Activated T-helper 1 cell treated with anti-CD3 and anti-CD28 coated beads, Interleukin-12 subunit alpha, Interleukin-12 subunit beta, Interleukin-2, Interleukin-4 antibody, amounts not matched to agents 30 ng/mL and 10 ng/mL and 1 ng/mL, durations not matched to agents 14 hours and 24 hours and 36 hours (primary cell): ENCODE data around the gene DOCK4. TPM values are rescaled to one million over a fixed set of nuclear protein-coding genes. Genes with fewer than 3 reads are reported as not detected.

Source experiments
- DNase-seq: peaks from one replicate; pipeline ENCODE4 v3.0.0; 2021; ENCODE audit warnings: low spot score
- H3K27ac Mint-ChIP-seq: one replicate; pipeline ENCODE4 v1.8.0; 2021; ENCODE audit warnings: mild to moderate bottlenecking, mixed read lengths
- H3K27me3 Mint-ChIP-seq: one replicate; pipeline ENCODE4 v1.8.0; 2022; ENCODE audit warnings: mild to moderate bottlenecking, moderate library complexity, mixed read lengths; ENCODE audit not compliant: insufficient read depth
- H3K36me3 Mint-ChIP-seq: one replicate; pipeline ENCODE4 v1.8.0; 2021; ENCODE audit warnings: low read depth, mixed read lengths
- H3K4me1 Mint-ChIP-seq: one replicate; pipeline ENCODE4 v1.8.0; 2021; ENCODE audit warnings: low read depth, mixed read lengths
- H3K4me3 Mint-ChIP-seq: one replicate; pipeline ENCODE4 v1.8.0; 2021; ENCODE audit warnings: mild to moderate bottlenecking, moderate library complexity, mixed read lengths
- H3K9me3 Mint-ChIP-seq: one replicate; pipeline ENCODE4 v1.8.0; 2021; ENCODE audit warnings: mixed read lengths
- intact Hi-C: fragments of 100-400 bp; cut with micrococcal nuclease; formaldehyde crosslinking; loops from one replicate; pipeline ENCODE4 v1.15.1; 2024
- total RNA-seq: library from RNA; stranded (reverse); gene quantifications from 2 replicates; pipeline ENCODE4 v1.2.3, GENCODE V29; 2022

The DOCK4 gene
- total RNA-seq, 1 donor from 2014 or later = 0.31 TPM

- no peaks in the 10 kb centered on the region for H3K36me3 Mint-ChIP-seq
- H3K4me1 Mint-ChIP-seq = no peaks in the 10 kb centered on the region
- no peaks in the 10 kb centered on the region for H3K27me3 Mint-ChIP-seq
- no peaks in the 10 kb centered on the region for H3K9me3 Mint-ChIP-seq
- no peak for DNase-seq
- H3K4me3 Mint-ChIP-seq = no peak overlapping the region
- no peak overlapping the region for H3K27ac Mint-ChIP-seq
- intact Hi-C loops = no loop called here
Measured at GRCh38 chr7:111954056-111954455, 252.1 kb downstream of the DOCK4 start.

DNA sequence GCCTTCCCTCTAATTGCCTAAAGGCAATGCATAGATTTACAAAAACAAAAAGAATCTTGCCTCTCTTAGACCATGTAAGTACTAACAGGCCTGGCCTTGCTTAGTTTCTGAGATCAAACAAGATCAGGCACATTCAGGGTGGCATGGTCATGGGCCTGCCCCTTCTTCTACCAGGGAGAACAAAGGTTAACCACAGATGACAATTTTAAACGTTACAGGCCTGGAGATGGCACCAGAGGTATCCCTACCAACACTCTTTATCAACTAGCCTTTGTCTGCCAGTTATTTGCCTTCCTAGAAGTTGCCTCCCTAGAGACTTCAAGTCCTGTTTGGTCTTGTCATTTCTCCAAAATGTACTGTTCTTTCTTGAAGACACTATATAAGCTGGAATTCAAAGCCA, 252.6 kb downstream of the DOCK4 start:
- Mint-ChIP-seq H3K9me3 (no peaks in the 10 kb centered on the region), H3K4me3 (no peak overlapping the region), H3K4me1 (no peaks in the 10 kb centered on the region), H3K36me3 (no peaks in the 10 kb centered on the region), H3K27ac (no peak overlapping the region), H3K27me3 (no peaks in the 10 kb centered on the region)
- intact Hi-C loops = no loop called here
- DNase-seq = no peak

- Mint-ChIP-seq H3K9me3 (no peaks in the 10 kb centered on the region), H3K27ac (no peak overlapping the region), H3K27me3 (no peaks in the 10 kb centered on the region), H3K4me3 (no peak overlapping the region), H3K4me1 (no peaks in the 10 kb centered on the region), H3K36me3 (no peaks in the 10 kb centered on the region)
- intact Hi-C loops = no loop called here
- DNase-seq = no peak
Measured at GRCh38 chr7:111952783-111953182, 253.4 kb downstream of the DOCK4 start.

DNA sequence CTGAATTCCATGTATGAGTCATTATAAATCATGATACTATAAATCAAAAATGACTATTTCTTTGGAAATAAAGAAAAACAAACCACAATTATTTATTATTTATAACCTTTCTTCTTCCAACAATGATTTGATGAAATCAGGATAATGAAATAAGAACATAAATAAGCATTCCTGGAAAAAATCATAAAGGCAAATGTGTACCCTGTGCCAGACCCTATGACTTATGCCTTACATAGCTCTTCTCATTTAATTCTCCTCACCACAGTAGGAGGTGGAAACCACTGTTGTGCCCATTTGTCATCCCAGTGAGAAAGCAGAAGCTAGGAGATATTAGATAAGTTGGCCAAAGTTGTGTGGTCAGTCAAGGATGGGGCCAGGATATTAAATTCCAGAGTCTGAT, 255.1 kb downstream of the DOCK4 start:
- peaks cover 3% of the 10 kb centered on the region for H3K9me3 Mint-ChIP-seq
- no peak overlapping the region for H3K27ac Mint-ChIP-seq
- H3K36me3 Mint-ChIP-seq = no peaks in the 10 kb centered on the region
- intact Hi-C loops = no loop called here
- no peaks in the 10 kb centered on the region for H3K27me3 Mint-ChIP-seq
- DNase-seq = no peak
- no peaks in the 10 kb centered on the region for H3K4me1 Mint-ChIP-seq
- no peak overlapping the region for H3K4me3 Mint-ChIP-seq

DNA sequence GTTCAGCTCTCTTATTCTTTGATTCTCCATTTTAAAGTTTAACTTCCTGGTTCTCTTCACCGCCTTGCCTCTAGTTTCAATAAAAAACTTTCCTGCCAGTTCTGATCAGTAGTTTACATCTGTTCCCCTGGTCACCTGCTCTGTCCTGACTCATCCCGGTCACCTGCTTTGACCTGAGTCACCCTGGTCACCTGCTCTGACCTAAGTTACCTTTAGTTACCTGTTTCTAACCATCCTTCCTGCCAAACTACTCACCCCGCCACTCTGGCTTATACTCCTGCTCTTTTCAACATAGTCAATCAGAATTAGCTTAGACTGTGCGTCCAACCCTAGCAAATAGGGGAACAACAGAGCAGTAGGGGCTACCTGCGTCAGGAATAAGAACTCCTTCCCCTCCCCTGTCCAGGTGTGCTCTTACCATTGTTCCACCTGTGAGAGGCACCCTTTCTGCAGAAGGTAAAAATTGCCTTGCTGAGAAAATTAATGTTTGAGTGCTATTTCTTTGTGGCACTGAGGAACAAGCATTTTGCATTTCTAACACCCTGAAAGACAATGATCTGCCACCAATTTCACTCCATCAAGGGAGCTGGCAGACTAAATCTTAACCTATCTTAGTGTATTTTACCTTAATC, 263.6 kb downstream of the DOCK4 start:
- no peaks in the 10 kb centered on the region for H3K27me3 Mint-ChIP-seq
- no peak overlapping the region for H3K4me3 Mint-ChIP-seq
- no peaks in the 10 kb centered on the region for H3K4me1 Mint-ChIP-seq
- no peak for DNase-seq
- no peak overlapping the region for H3K27ac Mint-ChIP-seq
- intact Hi-C loops = no loop called here
- H3K36me3 Mint-ChIP-seq = no peaks in the 10 kb centered on the region
- H3K9me3 Mint-ChIP-seq = peaks cover 17% of the 10 kb centered on the region

GRCh38 chr7:111937163-111937562, 269.0 kb downstream of the DOCK4 start:
- DNase-seq = no peak
- Mint-ChIP-seq H3K27ac (no peak overlapping the region), H3K4me1 (no peaks in the 10 kb centered on the region), H3K4me3 (no peak overlapping the region), H3K27me3 (no peaks in the 10 kb centered on the region), H3K36me3 (no peaks in the 10 kb centered on the region), H3K9me3 (peaks cover 4% of the 10 kb centered on the region)
- intact Hi-C loops = no loop called here

DNA sequence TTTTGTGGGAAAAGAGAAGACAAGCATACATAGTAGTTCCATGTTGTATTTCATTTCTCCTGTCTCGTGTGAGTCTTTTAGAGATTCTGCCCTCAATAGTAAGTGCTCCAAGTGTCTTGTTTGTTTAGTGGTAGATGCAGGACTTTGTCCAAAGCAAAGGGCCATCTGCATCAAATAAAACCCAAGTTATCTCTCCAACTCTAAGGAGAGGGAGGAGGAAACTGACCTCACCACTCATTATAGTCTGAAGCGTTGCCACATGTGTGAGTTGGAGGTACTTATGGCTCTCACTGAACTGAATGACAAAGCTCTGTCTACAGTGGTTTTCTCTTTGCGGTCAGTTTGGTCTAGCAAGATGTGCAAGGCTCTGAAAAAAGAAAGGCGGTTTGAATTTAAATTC, 272.6 kb downstream of the DOCK4 start:
- no peak for DNase-seq
- H3K4me3 Mint-ChIP-seq = no peak overlapping the region
- H3K9me3 Mint-ChIP-seq = no peaks in the 10 kb centered on the region
- no peak overlapping the region for H3K27ac Mint-ChIP-seq
- intact Hi-C loops = no loop called here
- H3K36me3 Mint-ChIP-seq = no peaks in the 10 kb centered on the region
- no peaks in the 10 kb centered on the region for H3K4me1 Mint-ChIP-seq
- peaks cover 1% of the 10 kb centered on the region for H3K27me3 Mint-ChIP-seq

GRCh38 chr7:111931958-111932357, 274.2 kb downstream of the DOCK4 start:
- Mint-ChIP-seq H3K27ac (no peak overlapping the region), H3K4me1 (no peaks in the 10 kb centered on the region), H3K36me3 (no peaks in the 10 kb centered on the region), H3K9me3 (no peaks in the 10 kb centered on the region), H3K27me3 (peaks cover 1% of the 10 kb centered on the region), H3K4me3 (no peak overlapping the region)
- intact Hi-C loops = no loop called here
- no peak for DNase-seq

DNA sequence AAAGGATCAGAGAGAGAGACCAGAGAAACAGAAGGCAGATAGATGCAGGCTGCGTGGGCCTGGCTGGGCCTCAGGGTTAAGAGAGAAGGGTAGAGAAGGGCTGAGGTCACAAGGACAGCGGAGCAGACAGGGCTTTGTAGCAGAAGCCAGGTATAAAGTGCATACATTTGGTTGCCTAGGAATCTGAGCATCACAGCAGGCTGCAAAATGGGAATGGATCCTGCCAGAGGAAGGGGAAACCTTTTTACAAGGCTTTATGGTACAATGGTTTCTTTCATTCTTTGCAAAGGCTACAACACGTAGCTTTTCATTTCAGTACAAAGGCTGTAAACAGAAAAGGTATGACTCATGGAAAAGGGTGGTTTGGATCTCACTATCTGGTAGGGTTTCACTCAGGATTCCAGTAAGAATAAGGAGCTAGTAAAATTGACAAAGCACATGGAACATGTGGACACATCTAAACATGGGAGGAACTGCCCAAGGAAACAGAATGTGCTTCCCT, 275.1 kb downstream of the DOCK4 start:
- Mint-ChIP-seq H3K36me3 (no peaks in the 10 kb centered on the region), H3K27ac (peak overlapping the region; percentile 1), H3K9me3 (no peaks in the 10 kb centered on the region), H3K4me1 (no peaks in the 10 kb centered on the region), H3K27me3 (peaks cover 1% of the 10 kb centered on the region), H3K4me3 (no peak overlapping the region)
- intact Hi-C loops = no loop called here
- DNase-seq = no peak

DNA sequence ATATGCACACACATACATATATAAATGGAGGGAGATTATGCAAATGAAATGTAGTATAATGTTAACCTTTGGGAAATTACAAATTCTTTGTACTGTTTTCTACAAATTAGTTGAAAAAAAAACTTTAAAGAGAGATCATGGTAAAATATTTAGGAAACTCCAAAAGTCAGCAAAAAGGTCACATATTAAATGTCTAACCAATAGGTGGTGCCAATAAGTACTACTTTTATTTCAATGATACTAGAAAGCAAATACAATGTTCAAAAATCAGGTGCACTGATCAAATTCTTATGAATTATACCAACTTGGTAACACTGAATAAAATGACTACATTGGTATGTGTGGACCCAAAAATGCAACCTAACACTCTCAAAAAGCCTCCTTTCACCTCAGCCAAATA, 276.9 kb downstream of the DOCK4 start:
- no peak overlapping the region for H3K27ac Mint-ChIP-seq
- no peaks in the 10 kb centered on the region for H3K9me3 Mint-ChIP-seq
- H3K4me3 Mint-ChIP-seq = no peak overlapping the region
- H3K4me1 Mint-ChIP-seq = no peaks in the 10 kb centered on the region
- no peak for DNase-seq
- H3K27me3 Mint-ChIP-seq = peaks cover 4% of the 10 kb centered on the region
- H3K36me3 Mint-ChIP-seq = no peaks in the 10 kb centered on the region
- intact Hi-C loops = no loop called here

DNA sequence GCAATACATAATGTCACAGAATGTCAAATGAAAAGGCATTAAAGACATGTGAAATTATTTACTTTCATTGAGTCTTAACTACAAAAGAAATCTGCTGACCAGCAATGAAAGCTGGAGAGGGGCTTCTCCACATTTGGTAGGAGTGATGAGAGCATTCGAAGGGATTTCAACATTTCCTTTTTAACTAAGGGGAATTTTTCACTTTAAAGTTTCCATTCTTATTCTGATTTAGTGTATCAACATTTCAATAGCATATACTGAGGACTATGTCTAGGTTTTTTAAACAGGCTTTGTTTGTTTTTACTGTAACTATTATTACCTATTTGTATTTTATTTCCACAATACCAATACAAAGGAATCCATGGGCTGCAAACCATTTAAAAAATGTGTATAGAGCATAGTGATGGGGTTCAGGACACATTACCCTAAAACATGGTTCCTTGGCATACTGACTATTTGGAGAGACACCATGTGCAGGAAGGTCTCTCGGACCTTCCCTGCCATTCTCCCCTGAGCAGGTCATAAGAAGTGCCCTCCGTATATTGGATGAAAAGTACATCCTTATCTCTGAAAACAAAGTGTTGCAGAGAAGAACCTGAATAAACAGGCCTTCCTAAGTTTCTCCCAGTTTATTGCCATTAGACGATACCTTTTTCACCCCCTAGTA, 278.7 kb downstream of the DOCK4 start:
- H3K4me3 Mint-ChIP-seq = no peak overlapping the region
- H3K4me1 Mint-ChIP-seq = no peaks in the 10 kb centered on the region
- peaks cover 7% of the 10 kb centered on the region for H3K27me3 Mint-ChIP-seq
- H3K36me3 Mint-ChIP-seq = no peaks in the 10 kb centered on the region
- no peak for DNase-seq
- intact Hi-C loops = no loop called here
- H3K9me3 Mint-ChIP-seq = no peaks in the 10 kb centered on the region
- H3K27ac Mint-ChIP-seq = no peak overlapping the region

- intact Hi-C loops = no loop called here
- H3K36me3 Mint-ChIP-seq = no peaks in the 10 kb centered on the region
- no peak overlapping the region for H3K27ac Mint-ChIP-seq
- H3K27me3 Mint-ChIP-seq = peaks cover 7% of the 10 kb centered on the region
- H3K4me3 Mint-ChIP-seq = no peak overlapping the region
- H3K4me1 Mint-ChIP-seq = no peaks in the 10 kb centered on the region
- no peak for DNase-seq
- H3K9me3 Mint-ChIP-seq = no peaks in the 10 kb centered on the region
Measured at GRCh38 chr7:111920329-111920728, 285.9 kb downstream of the DOCK4 start.

GRCh38 chr7:111919631-111920179, 286.5 kb downstream of the DOCK4 start:
- H3K4me3 Mint-ChIP-seq = no peak overlapping the region
- intact Hi-C loops = no loop called here
- peaks cover 7% of the 10 kb centered on the region for H3K27me3 Mint-ChIP-seq
- no peak for DNase-seq
- no peaks in the 10 kb centered on the region for H3K36me3 Mint-ChIP-seq
- H3K27ac Mint-ChIP-seq = no peak overlapping the region
- H3K9me3 Mint-ChIP-seq = no peaks in the 10 kb centered on the region
- H3K4me1 Mint-ChIP-seq = no peaks in the 10 kb centered on the region
